Caco-2 (cell line): ENCODE data around the gene MEX3D. TPM values are rescaled to one million over a fixed set of nuclear protein-coding genes. Genes with fewer than 3 reads are reported as not detected.

Source experiments
- BruUV-seq: library from RNA; stranded (reverse); fragments of 400-500 nt; replicated peaks from 2 replicates; lab custom pipeline; 2021; lab: Mats Ljungman, UMichigan
- CTCF ChIA-PET: fragments of 300-600 bp; sonication (Branson Sonifier 250); formaldehyde crosslinking; loops from one replicate; lab custom pipeline; 2022; ENCODE audit warnings: antibody characterized with exemption; lab: Charles Lee
- POLR2A ChIA-PET: fragments of 300-600 bp; sonication (Branson Sonifier 250); formaldehyde crosslinking; loops from one replicate; lab custom pipeline; 2022; ENCODE audit warnings: antibody characterized with exemption; lab: Charles Lee
- DNase-seq, 2 experiments: peaks; one replicate each; pipeline versions ENCODE4 v3.0.0 to v3.0.0-alpha.2; 2020 to 2022
- H3K27me3 ChIP-seq: replicated peaks from 2 replicates; pipeline ENCODE4 v1.6.0; 2011; ENCODE audit warnings: low read length; ENCODE audit not compliant: control insufficient read depth, insufficient read depth
- H3K36me3 ChIP-seq: 2 replicates; pipeline ENCODE4 v1.5.1; 2011; ENCODE audit warnings: low read length; ENCODE audit not compliant: control insufficient read depth, insufficient read depth
- H3K4me1 ChIP-seq: fragments of 250-450 bp; sonication (Bioruptor Pico); 2 replicates; pipeline ENCODE4 v1.5.1; 2020; ENCODE audit warnings: mild to moderate bottlenecking
- H3K4me3 ChIP-seq: 2 replicates; pipeline ENCODE4 v1.5.1; 2011; ENCODE audit warnings: low read depth, mild to moderate bottlenecking, control low read depth, low read length
- H3K9me3 ChIP-seq: fragments of 250-450 bp; sonication (Bioruptor Pico); 2 replicates; pipeline ENCODE4 v1.5.1; 2020; ENCODE audit warnings: mild to moderate bottlenecking, moderate library complexity
- H3K27ac Mint-ChIP-seq: one replicate; pipeline ENCODE4 v1.8.0; 2022; ENCODE audit warnings: mixed read lengths; ENCODE audit not compliant: unreplicated experiment
- H3K27me3 Mint-ChIP-seq: one replicate; pipeline ENCODE4 v1.8.0; 2022; ENCODE audit warnings: mixed read lengths; ENCODE audit not compliant: insufficient read depth, unreplicated experiment
- H3K36me3 Mint-ChIP-seq: one replicate; pipeline ENCODE4 v1.8.0; 2022; ENCODE audit warnings: mild to moderate bottlenecking, mixed read lengths; ENCODE audit not compliant: insufficient read depth, unreplicated experiment
- H3K4me1 Mint-ChIP-seq: one replicate; pipeline ENCODE4 v1.8.0; 2022; ENCODE audit warnings: low read depth, mixed read lengths; ENCODE audit not compliant: unreplicated experiment
- H3K4me3 Mint-ChIP-seq: one replicate; pipeline ENCODE4 v1.8.0; 2022; ENCODE audit warnings: mild to moderate bottlenecking, moderate library complexity, mixed read lengths; ENCODE audit not compliant: unreplicated experiment
- H3K9me3 Mint-ChIP-seq: one replicate; pipeline ENCODE4 v1.8.0; 2022; ENCODE audit warnings: mixed read lengths; ENCODE audit not compliant: unreplicated experiment
- intact Hi-C: fragments of 100-400 bp; cut with micrococcal nuclease; formaldehyde crosslinking; loops from one replicate; pipeline ENCODE4 v1.10.0; 2022; ENCODE audit not compliant: unreplicated experiment
- total RNA-seq: library from RNA; stranded (reverse); gene quantifications from 2 replicates; pipeline ENCODE4 v1.2.3, GENCODE V29; 2022
- TF ChIP-seq, protein P1 (sequence below), 2 experiments: fragments of 200-600 bp in 1 of 2; IDR thresholded peaks; 1 replicate in 1 of 2; 2 replicates in 1 of 2; pipeline versions ENCODE4 v1.5.1 to v1.8.0; 2011 to 2022; ENCODE audit warnings: antibody characterized with exemption in 1 of 2, control low read depth in 1 of 2, inconsistent platforms in 1 of 2, low read depth in 1 of 2, low read length in 1 of 2, mild to moderate bottlenecking in 1 of 2, moderate library complexity in 1 of 2; ENCODE audit not compliant: insufficient read depth in 1 of 2, severe bottlenecking in 1 of 2, unreplicated experiment in 1 of 2

The MEX3D gene
- total RNA-seq, 1 experiment from 2014 or later = 52.1 TPM

DNA sequence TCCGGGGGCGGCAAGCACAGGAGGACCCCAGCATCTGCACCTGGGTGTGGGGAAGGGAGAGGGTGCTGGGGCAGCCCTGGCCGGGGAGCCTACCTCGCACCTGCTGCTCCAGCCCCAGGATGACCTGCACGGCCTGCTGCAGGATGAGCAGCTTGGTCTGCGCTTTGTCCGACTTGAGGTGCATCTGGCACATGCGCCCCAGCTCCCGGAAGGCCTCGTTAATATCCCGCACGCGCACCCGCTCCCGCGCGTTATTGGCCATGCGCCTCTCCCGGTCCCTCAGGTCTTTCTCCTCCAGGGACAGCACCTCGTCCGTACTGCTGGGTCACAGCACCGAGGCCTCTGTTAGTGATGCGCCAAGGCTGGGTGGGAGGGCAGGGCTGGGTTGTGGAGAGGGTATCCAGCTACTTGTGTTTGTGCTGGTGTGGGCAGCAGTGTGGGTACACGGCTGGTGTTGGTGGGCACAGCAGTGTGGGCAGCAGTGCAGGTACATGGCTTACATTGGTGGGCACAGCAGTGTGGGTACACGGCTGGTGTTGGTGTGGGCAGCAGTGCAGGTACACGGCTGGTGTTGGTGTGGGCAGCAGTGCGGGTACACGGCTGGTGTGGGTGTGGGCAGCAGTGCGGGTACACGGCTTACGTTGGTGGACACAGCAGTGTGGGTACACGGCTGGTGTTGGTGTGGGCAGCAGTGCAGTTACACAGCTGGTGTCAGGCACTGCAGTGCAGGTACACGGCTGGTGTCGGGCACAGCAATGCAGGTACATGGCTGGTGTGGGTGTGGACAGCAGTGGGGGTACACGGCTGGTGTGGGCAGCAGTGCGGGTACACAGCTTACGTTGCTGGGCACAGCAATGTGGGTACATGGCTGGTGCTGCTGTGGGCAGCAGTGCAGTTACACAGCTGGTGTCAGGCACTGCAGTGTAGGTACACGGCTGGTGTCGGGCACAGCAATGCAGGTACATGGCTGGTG is 44.3 kb upstream of the MEX3D start:
- BruUV-seq = no TSS peak
- DNase-seq = no peak
- ChIA-PET POLR2A (no interaction called here), CTCF (interaction anchor here (0.6 kb wide), 1 partner anchor 66 kb away, joined by 3 read pairs; no protein-coding TSS in a partner anchor)
- H3K27me3 Mint-ChIP-seq = no peaks in the 10 kb centered on the region
- no peaks in the 10 kb centered on the region for H3K9me3 Mint-ChIP-seq
- intact Hi-C loops = no loop called here
- Histone ChIP-seq H3K27me3 (no peaks in the 10 kb centered on the region), H3K4me3 (no peak overlapping the region), H3K36me3 (peaks cover 2% of the 10 kb centered on the region), H3K9me3 (no peaks in the 10 kb centered on the region), H3K4me1 (no peaks in the 10 kb centered on the region)
- peaks cover 64% of the 10 kb centered on the region for H3K36me3 Mint-ChIP-seq
- H3K27ac Mint-ChIP-seq = no peak overlapping the region
- H3K4me1 Mint-ChIP-seq = no peaks in the 10 kb centered on the region
- TF ChIP-seq, protein P1, sequence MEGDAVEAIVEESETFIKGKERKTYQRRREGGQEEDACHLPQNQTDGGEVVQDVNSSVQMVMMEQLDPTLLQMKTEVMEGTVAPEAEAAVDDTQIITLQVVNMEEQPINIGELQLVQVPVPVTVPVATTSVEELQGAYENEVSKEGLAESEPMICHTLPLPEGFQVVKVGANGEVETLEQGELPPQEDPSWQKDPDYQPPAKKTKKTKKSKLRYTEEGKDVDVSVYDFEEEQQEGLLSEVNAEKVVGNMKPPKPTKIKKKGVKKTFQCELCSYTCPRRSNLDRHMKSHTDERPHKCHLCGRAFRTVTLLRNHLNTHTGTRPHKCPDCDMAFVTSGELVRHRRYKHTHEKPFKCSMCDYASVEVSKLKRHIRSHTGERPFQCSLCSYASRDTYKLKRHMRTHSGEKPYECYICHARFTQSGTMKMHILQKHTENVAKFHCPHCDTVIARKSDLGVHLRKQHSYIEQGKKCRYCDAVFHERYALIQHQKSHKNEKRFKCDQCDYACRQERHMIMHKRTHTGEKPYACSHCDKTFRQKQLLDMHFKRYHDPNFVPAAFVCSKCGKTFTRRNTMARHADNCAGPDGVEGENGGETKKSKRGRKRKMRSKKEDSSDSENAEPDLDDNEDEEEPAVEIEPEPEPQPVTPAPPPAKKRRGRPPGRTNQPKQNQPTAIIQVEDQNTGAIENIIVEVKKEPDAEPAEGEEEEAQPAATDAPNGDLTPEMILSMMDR (IDR thresholded peaks at IDR 0.05; ENCODE audit: insufficient read depth in 1 of 2, low read depth in 1 of 2, low read length in 1 of 2, severe bottlenecking in 1 of 2, unreplicated experiment in 1 of 2) = no peak
- H3K4me3 Mint-ChIP-seq = no peak overlapping the region

- Mint-ChIP-seq H3K27me3 (no peaks in the 10 kb centered on the region), H3K4me3 (no peak overlapping the region), H3K36me3 (peaks cover 61% of the 10 kb centered on the region), H3K9me3 (no peaks in the 10 kb centered on the region), H3K4me1 (no peaks in the 10 kb centered on the region), H3K27ac (no peak overlapping the region)
- H3K4me1 ChIP-seq = 0 out of 2 replicates have a peak, but pooled peaks cover 5% of the 10 kb centered on the region
- no peak overlapping the region for H3K4me3 ChIP-seq
- peaks cover 2% of the 10 kb centered on the region for H3K36me3 ChIP-seq
- no peaks in the 10 kb centered on the region for H3K27me3 ChIP-seq
- TF ChIP-seq, protein P1 (IDR thresholded peaks at IDR 0.05; ENCODE audit: insufficient read depth in 1 of 2, low read depth in 1 of 2, low read length in 1 of 2, severe bottlenecking in 1 of 2, unreplicated experiment in 1 of 2) = no peak
- H3K9me3 ChIP-seq = no peaks in the 10 kb centered on the region
- intact Hi-C loops = no loop called here
- CTCF ChIA-PET = interaction anchor here (0.6 kb wide), 1 partner anchor 32 kb away, joined by 6 read pairs; no protein-coding TSS in a partner anchor
- TSS peak; percentile 74 for BruUV-seq
- POLR2A ChIA-PET = no interaction called here
- no peak for DNase-seq
These were observed 43.2 kb upstream of the MEX3D start for GRCh38 chr19:1611353-1611752.

GRCh38 chr19:1610579-1610978 is 42.5 kb upstream of the MEX3D start:
- ChIA-PET CTCF (interaction anchor here (0.7 kb wide), 1 partner anchor 18 kb away, joined by 3 read pairs; no protein-coding TSS in a partner anchor), POLR2A (no interaction called here)
- no peaks in the 10 kb centered on the region for H3K4me1 Mint-ChIP-seq
- Histone ChIP-seq H3K9me3 (no peaks in the 10 kb centered on the region), H3K36me3 (peaks cover 2% of the 10 kb centered on the region), H3K4me1 (peaks cover 8% of the 10 kb centered on the region; the same call in 1 of the 2 replicates), H3K27me3 (no peaks in the 10 kb centered on the region), H3K4me3 (no peak overlapping the region)
- no peak overlapping the region for H3K4me3 Mint-ChIP-seq
- TF ChIP-seq, protein P1 (IDR thresholded peaks at IDR 0.05; ENCODE audit: insufficient read depth in 1 of 2, low read depth in 1 of 2, low read length in 1 of 2, severe bottlenecking in 1 of 2, unreplicated experiment in 1 of 2) = no peak
- no peaks in the 10 kb centered on the region for H3K9me3 Mint-ChIP-seq
- BruUV-seq = no TSS peak
- DNase-seq = no peak
- H3K27ac Mint-ChIP-seq = no peak overlapping the region
- intact Hi-C loops = no loop called here
- peaks cover 63% of the 10 kb centered on the region for H3K36me3 Mint-ChIP-seq
- H3K27me3 Mint-ChIP-seq = no peaks in the 10 kb centered on the region
